ENCODE data around the gene SLC7A4.
A peak's percentile ranks its signal among the peaks of the same experiment; 100 is the strongest.
"Not testable (repeated sequence)": the region's sequence is repeated elsewhere in the genome, so short reads cannot be mapped to it uniquely, and the experiment has no call there.

The SLC7A4 gene

GRCh38 chr22:21042978-21043859, 10.9 kb upstream of the SLC7A4 start:
- DNase-seq: no peak

- DNase-seq: no peak
Observed at GRCh38 chr22:21041937-21042336, 9.6 kb upstream of the SLC7A4 start.

- not testable (repeated sequence) for DNase-seq
Observed at GRCh38 chr22:21039158-21039557, 6.8 kb upstream of the SLC7A4 start.

- no peak for DNase-seq
Observed at GRCh38 chr22:21038405-21038804, 6.0 kb upstream of the SLC7A4 start.

GRCh38 chr22:21034989-21035388, 2.6 kb upstream of the SLC7A4 start:
- DNase-seq: no peak

GRCh38 chr22:21033895-21034294, 1.5 kb upstream of the SLC7A4 start:
- no peak for DNase-seq

GRCh38 chr22:21032868-21033688, 717 bp upstream of the SLC7A4 start:
- no peak for DNase-seq

GRCh38 chr22:21031545-21032036, 770 bp downstream of the SLC7A4 start:
- DNase-seq: no peak

GRCh38 chr22:21030621-21031544, 1.5 kb downstream of the SLC7A4 start:
- no peak for DNase-seq

- DNase-seq: no peak
Observed at GRCh38 chr22:21030032-21030431, 2.3 kb downstream of the SLC7A4 start.

- DNase-seq: no peak
Observed at GRCh38 chr22:21029486-21030025, 2.8 kb downstream of the SLC7A4 start.

- DNase-seq: no peak
Observed at GRCh38 chr22:21028277-21029251, 3.8 kb downstream of the SLC7A4 start.

GRCh38 chr22:21026783-21027692, 5.3 kb downstream of the SLC7A4 start:
- no peak for DNase-seq

- no peak for DNase-seq
Observed at GRCh38 chr22:21025763-21026755, 6.3 kb downstream of the SLC7A4 start.

GRCh38 chr22:21025266-21025665, 7.1 kb downstream of the SLC7A4 start:
- DNase-seq: peak; percentile 6

- DNase-seq: no peak
Observed at GRCh38 chr22:21022955-21023614, 9.3 kb downstream of the SLC7A4 start.

GRCh38 chr22:21022507-21022906, 9.9 kb downstream of the SLC7A4 start:
- no peak for DNase-seq

GRCh38 chr22:21020802-21021429, 11.4 kb downstream of the SLC7A4 start:
- DNase-seq: no peak

Data from GDM1 (cell line).